GM12878 (cell line): ENCODE data around the gene ICAM2. TPM values are rescaled to one million over a fixed set of nuclear protein-coding genes. Genes with fewer than 3 reads are reported as not detected.
A peak's percentile ranks its signal among the peaks of the same experiment; 100 is the strongest.

Experiments used
- ATAC-seq: fragments of 200-7000 bp; cut with Tn5 transposase; 3 replicates; pipeline ENCODE4 v1.9.1; 2020; ENCODE audit warnings: mild to moderate bottlenecking, moderate library complexity
- BruUV-seq: library from RNA; stranded (reverse); fragments of 400-500 nt; replicated peaks from 2 replicates; lab custom pipeline; 2021; lab: Mats Ljungman, UMichigan
- CTCF ChIA-PET: fragments of 300-600 bp; sonication (Branson Sonifier 250); formaldehyde crosslinking; extraction: SDS; loops from one replicate; lab custom pipeline; 2021; ENCODE audit warnings: inconsistent platforms; lab: Yijun Ruan, JAX
- POLR2A ChIA-PET: fragments of 350-600 bp; formaldehyde crosslinking; extraction: SDS; loops from one replicate; lab custom pipeline; 2021; ENCODE audit warnings: inconsistent platforms; lab: Charles Lee
- RAD21 ChIA-PET: fragments of 300-600 bp; sonication (Branson Sonifier 250); formaldehyde crosslinking; loops from one replicate; lab custom pipeline; 2023; ENCODE audit warnings: antibody characterized with exemption; ENCODE audit not compliant: unreplicated experiment; lab: Charles Lee
- SMC1A ChIA-PET: fragments of 300-600 bp; sonication (Branson Sonifier 250); formaldehyde crosslinking; loops from one replicate; lab custom pipeline; 2023; ENCODE audit not compliant: unreplicated experiment, uncharacterized antibody; lab: Charles Lee
- DNase-seq: peaks from one replicate; pipeline ENCODE4 v3.0.0-alpha.2; 2011; ENCODE audit warnings: low read depth, low spot score
- FAIRE-seq: peaks from 3 replicates; lab custom pipeline; 2011; peaks lifted over from hg19 to GRCh38; lab: Jason Lieb, UNC
- H2AFZ ChIP-seq: 2 replicates; pipeline ENCODE4 v1.6.0; 2011; ENCODE audit warnings: low read depth, low read length, control low read depth; ENCODE audit not compliant: control insufficient read depth
- H3K27ac ChIP-seq: 2 replicates; pipeline ENCODE4 v1.5.1; 2011; ENCODE audit warnings: control low read depth; ENCODE audit not compliant: control insufficient read depth, insufficient read depth
- H3K27me3 ChIP-seq, 2 experiments: replicated peaks in 1 of 2; 2 replicates each; pipeline versions ENCODE4 v1.6.0 to v1.6.1; 2011; ENCODE audit warnings: low read length in 1 of 2; ENCODE audit not compliant: control insufficient read depth in 2 of 2, insufficient read depth in 2 of 2
- H3K36me3 ChIP-seq, 2 experiments: 2 replicates each; pipeline ENCODE4 v1.5.1; 2011; ENCODE audit warnings: low read length in 1 of 2; ENCODE audit not compliant: control insufficient read depth in 2 of 2, insufficient read depth in 2 of 2
- H3K4me1 ChIP-seq: 2 replicates; pipeline ENCODE4 v1.6.1; 2011; ENCODE audit warnings: mild to moderate bottlenecking, low read length, moderate library complexity, mixed read lengths; ENCODE audit not compliant: control insufficient read depth, insufficient read depth
- H3K4me2 ChIP-seq: 2 replicates; pipeline ENCODE4 v1.6.0; 2011; ENCODE audit warnings: control low read depth; ENCODE audit not compliant: control insufficient read depth, insufficient read depth
- H3K4me3 ChIP-seq: fragments of 200-600 bp; sonication (generic); 2 replicates; pipeline ENCODE4 v1.5.1; 2016
- H3K79me2 ChIP-seq: 2 replicates; pipeline ENCODE4 v1.6.0; 2011; ENCODE audit warnings: low read length; ENCODE audit not compliant: control insufficient read depth, insufficient read depth
- H3K9ac ChIP-seq: 2 replicates; pipeline ENCODE4 v1.8.0; 2011; ENCODE audit warnings: low read length, control low read depth, mixed read lengths; ENCODE audit not compliant: control insufficient read depth, insufficient read depth
- H3K9me3 ChIP-seq: replicated peaks from 3 replicates; pipeline ENCODE4 v1.5.1; 2011; ENCODE audit warnings: mild to moderate bottlenecking, low read length; ENCODE audit not compliant: control insufficient read depth, insufficient read depth
- H4K20me1 ChIP-seq: 2 replicates; pipeline ENCODE4 v1.6.0; 2011; ENCODE audit not compliant: control insufficient read depth, insufficient read depth
- ETV6 ChIP-seq, 2 experiments: fragments of 450-650 bp in 1 of 2; IDR thresholded peaks in 1 of 2; conservative IDR thresholded peaks in 1 of 2; 2 replicates each; pipeline ENCODE4 v1.6.1; 2014; ENCODE audit warnings: antibody characterized with exemption in 1 of 2, borderline replicate concordance in 1 of 2, low read depth in 1 of 2, mild to moderate bottlenecking in 1 of 2, moderate library complexity in 1 of 2
- FOXK2 ChIP-seq: fragments of 450-650 bp; IDR thresholded peaks from 2 replicates; pipeline ENCODE4 v1.6.1; 2017; ENCODE audit warnings: mild to moderate bottlenecking, moderate library complexity
- KDM1A ChIP-seq: fragments of 200-600 bp; sonication (generic); IDR thresholded peaks from 2 replicates; pipeline ENCODE4 v1.6.1; 2016; ENCODE audit warnings: borderline replicate concordance
- MTA3 ChIP-seq: IDR thresholded peaks from 2 replicates; pipeline ENCODE4 v1.6.1; 2012; ENCODE audit warnings: low read length, inconsistent platforms, borderline replicate concordance
- PAX5 ChIP-seq: IDR thresholded peaks from 2 replicates; pipeline ENCODE4 v1.6.1; 2011; ENCODE audit warnings: low read depth, low read length, borderline replicate concordance
- RELB ChIP-seq: fragments of 450-650 bp; IDR thresholded peaks from 2 replicates; pipeline ENCODE4 v1.6.1; 2017; ENCODE audit warnings: low read depth, mild to moderate bottlenecking, moderate library complexity
- SPI1 ChIP-seq: IDR thresholded peaks from 2 replicates; pipeline ENCODE4 v1.6.1; 2011; ENCODE audit warnings: low read depth, mild to moderate bottlenecking, low read length, moderate library complexity, borderline replicate concordance; ENCODE audit not compliant: insufficient read depth
- WGBS: methylation state at CpG from one replicate; pipeline ENCODE4 v1.1.6; 2016; ENCODE audit warnings: low lambda C conversion rate; ENCODE audit not compliant: insufficient replicate concordance, insufficient coverage; ENCODE audit errors: missing lambda C conversion rate; 5-methylcytosine and 5-hydroxymethylcytosine counted together
- in situ Hi-C: fragments of 300-500 bp; cut with MboI; formaldehyde crosslinking; loops from 9 replicates; pipeline ENCODE4 v1.14.3; 2018; ENCODE audit warnings: mixed read lengths
- intact Hi-C: fragments of 100-400 bp; cut with micrococcal nuclease; formaldehyde crosslinking; loops from one replicate; pipeline ENCODE4 v1.14.2; 2022; ENCODE audit not compliant: unreplicated experiment
- polyA plus RNA-seq, 11 experiments: library from polyadenylated mRNA; depleted of rRNA in 4 of 11; unstranded in 6 of 11; stranded (reverse) in 5 of 11; fragments of >200 nt; fragmentation: Nextera tagmentation in 4 of 11; fragmentation: Illumina TruSeq in 1 of 11; extraction: Ambion mirVana in 4 of 11; extraction: Trizol in 1 of 11; gene quantifications; 1 replicate in 1 of 11; 2 replicates in 10 of 11; pipeline versions ENCODE4 v1.2.1 to v1.2.3, GENCODE V29; 2011 to 2016; ENCODE audit warnings: inconsistent platforms in 2 of 11, missing spikeins in 2 of 11, low read depth in 1 of 11
- total RNA-seq, 4 experiments: library from RNA; depleted of rRNA in 3 of 4; stranded (reverse); fragments of >200 nt in 3 of 4; fragmentation: Illumina TruSeq in 1 of 4; extraction: Trizol in 1 of 4; gene quantifications; 2 replicates each; pipeline versions ENCODE4 v1.2.1 to v1.2.3, GENCODE V29; 2013 to 2021

Gene ICAM2
- total and polyA plus RNA-seq, 10 of the 15 experiments (the other 5 are each of a cell fraction or from before 2014, with no cell fraction given) = 23.6 to 108 (median 58.1) TPM

- TF ChIP-seq SPI1 (peak; percentile 85), ETV6 (conservative IDR thresholded peaks at IDR 0.05 in 1 of 2, IDR thresholded peaks at IDR 0.05 in 1 of 2; ENCODE audit: borderline replicate concordance in 1 of 2, low read depth in 1 of 2) (peak in 1 of 2 experiments; percentile 28; a peak in 1 of 4 replicates), RELB (0 out of 2 replicates have a peak, but pooled peaks have one; percentile 25), PAX5 (0 out of 2 replicates have a peak, but pooled peaks have one; percentile 20)
These were observed 40.9 kb upstream of the ICAM2 start (continued) for GRCh38 chr17:64061178-64061898.

- SMC1A ChIA-PET = interaction anchor here (0.7 to 10.0 kb wide), 7 partner anchors 9 to 157 kb away, joined by 3 to 151 read pairs (median 15); partner anchors contain the start of gene ERN1
- no peaks in the 10 kb centered on the region for H4K20me1 ChIP-seq
- H3K9me3 ChIP-seq = no peaks in the 10 kb centered on the region
- H3K79me2 ChIP-seq = no peaks in the 10 kb centered on the region
- no TSS peak for BruUV-seq
- no peak for ATAC-seq
- H3K4me2 ChIP-seq = peak overlapping the region; percentile 12
- H3K9ac ChIP-seq = no peak overlapping the region
- CTCF ChIA-PET = interaction anchor here (1.0 to 8.9 kb wide), 5 partner anchors 31 to 231 kb away, joined by 3 to 140 read pairs (median 8); partner anchors contain the start of genes CSHL1 and ERN1
- H3K27ac ChIP-seq = peak overlapping the region; percentile 73
- DNase-seq = no peak
- POLR2A ChIA-PET = interaction anchor here (0.9 to 4.6 kb wide), 6 partner anchors 15 to 158 kb away, joined by 4 to 29 read pairs (median 8); no protein-coding TSS in a partner anchor
- RAD21 ChIA-PET = interaction anchor here (1.5 to 7.4 kb wide), 4 partner anchors 32 to 114 kb away, joined by 5 to 120 read pairs (median 12); partner anchors contain the start of gene ERN1
- in situ Hi-C loops = no loop called here
- 0 out of 2 replicates have a peak, but pooled peaks have one; percentile 10 for TF ChIP-seq MTA3
- TF ChIP-seq KDM1A = no peak
- no peak for TF ChIP-seq FOXK2
- 57% methylated on average over 5 of the region's 5 CpGs for WGBS
- intact Hi-C loops = no loop called here
- FAIRE-seq = no peak
- H3K36me3 ChIP-seq = peaks cover 11 to 22% of the 10 kb centered on the region in 2 experiments
- H3K4me3 ChIP-seq = no peak overlapping the region
- H2AFZ ChIP-seq = peak overlapping the region; percentile 18
- H3K27me3 ChIP-seq = no peaks in the 10 kb centered on the region
- peaks cover 51% of the 10 kb centered on the region for H3K4me1 ChIP-seq
These were observed 39.9 kb upstream of the ICAM2 start for GRCh38 chr17:64060331-64060730.
